Measurements from ENCODE around the gene WFDC2. TPM values are rescaled to one million over a fixed set of nuclear protein-coding genes. Genes with fewer than 3 reads are reported as not detected.
A peak's percentile ranks its signal among the peaks of the same experiment; 100 is the strongest.

The WFDC2 gene
- total RNA-seq, 3 donors from 2014 or later (not counting 1 experiment from before 2014, with no cell fraction given) = not detected

DNA sequence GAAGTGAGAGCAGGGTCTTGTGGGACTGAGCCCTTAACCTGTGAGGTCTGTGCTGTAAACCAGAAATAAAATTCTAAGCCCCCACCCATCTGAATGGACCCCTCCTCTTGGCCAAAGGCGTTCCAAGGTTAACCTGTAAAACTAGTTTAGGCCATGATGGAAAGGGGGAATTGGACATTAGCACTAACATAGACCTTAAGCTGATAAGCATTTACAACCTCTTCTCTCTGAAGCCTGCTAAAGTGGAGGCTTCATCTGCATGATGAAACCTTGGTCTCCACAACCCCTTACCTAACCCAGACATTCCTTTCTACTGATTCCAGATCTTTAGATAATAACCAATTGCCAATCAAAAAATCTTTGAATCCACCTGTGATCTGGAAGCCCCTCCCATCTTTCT, 27.8 kb upstream of the WFDC2 start:
- WGBS (ENCODE audit: insufficient coverage) = 100% methylated on average over 1 of the region's 1 CpG

DNA sequence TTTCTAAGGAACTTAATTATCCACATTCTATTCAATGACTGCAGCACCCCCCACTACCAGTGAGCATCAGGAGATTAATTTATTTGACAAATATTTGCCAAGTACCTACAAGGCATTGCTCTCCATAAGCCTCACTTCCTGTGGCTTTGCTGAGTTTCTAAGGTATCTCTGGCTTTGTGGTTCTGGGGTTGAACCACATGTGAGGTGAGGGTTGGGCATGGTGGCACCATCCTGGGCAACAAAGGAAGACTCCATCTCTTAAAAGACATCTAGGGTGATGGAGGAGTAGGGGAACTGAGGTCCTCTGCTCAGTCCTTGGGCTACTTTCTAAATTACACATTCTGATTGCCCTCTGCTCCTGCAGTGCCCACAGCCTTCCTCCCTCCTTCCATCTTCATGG, 25.5 kb upstream of the WFDC2 start:
- TF ChIP-seq, protein P1, sequence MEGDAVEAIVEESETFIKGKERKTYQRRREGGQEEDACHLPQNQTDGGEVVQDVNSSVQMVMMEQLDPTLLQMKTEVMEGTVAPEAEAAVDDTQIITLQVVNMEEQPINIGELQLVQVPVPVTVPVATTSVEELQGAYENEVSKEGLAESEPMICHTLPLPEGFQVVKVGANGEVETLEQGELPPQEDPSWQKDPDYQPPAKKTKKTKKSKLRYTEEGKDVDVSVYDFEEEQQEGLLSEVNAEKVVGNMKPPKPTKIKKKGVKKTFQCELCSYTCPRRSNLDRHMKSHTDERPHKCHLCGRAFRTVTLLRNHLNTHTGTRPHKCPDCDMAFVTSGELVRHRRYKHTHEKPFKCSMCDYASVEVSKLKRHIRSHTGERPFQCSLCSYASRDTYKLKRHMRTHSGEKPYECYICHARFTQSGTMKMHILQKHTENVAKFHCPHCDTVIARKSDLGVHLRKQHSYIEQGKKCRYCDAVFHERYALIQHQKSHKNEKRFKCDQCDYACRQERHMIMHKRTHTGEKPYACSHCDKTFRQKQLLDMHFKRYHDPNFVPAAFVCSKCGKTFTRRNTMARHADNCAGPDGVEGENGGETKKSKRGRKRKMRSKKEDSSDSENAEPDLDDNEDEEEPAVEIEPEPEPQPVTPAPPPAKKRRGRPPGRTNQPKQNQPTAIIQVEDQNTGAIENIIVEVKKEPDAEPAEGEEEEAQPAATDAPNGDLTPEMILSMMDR (IDR thresholded peaks at IDR 0.05) = no peak
- no peak overlapping the region for H3K27ac Mint-ChIP-seq
- H3K36me3 Mint-ChIP-seq = no peaks in the 10 kb centered on the region
- peaks cover 10% of the 10 kb centered on the region for H3K4me1 ChIP-seq (ENCODE audit: control insufficient read depth, insufficient read depth, low read length)
- H3K27me3 ChIP-seq (ENCODE audit: control insufficient read depth, insufficient read depth, low read length) = peaks cover 3% of the 10 kb centered on the region
- peak in 1 of 2 donors; percentile 63 for DNase-seq
- peaks cover 13% of the 10 kb centered on the region in 2 donors for H3K4me1 Mint-ChIP-seq
- H3K9me3 Mint-ChIP-seq = no peaks in the 10 kb centered on the region
- peaks cover 11% of the 10 kb centered on the region in 2 donors for H3K27me3 Mint-ChIP-seq (ENCODE audit: low read depth in 2 of 2)
- no peak overlapping the region for H3K27ac ChIP-seq (ENCODE audit: low read length)
- H3K4me3 ChIP-seq (ENCODE audit: low read length) = no peak overlapping the region
- H3K36me3 ChIP-seq (ENCODE audit: control insufficient read depth, insufficient read depth, low read length) = no peaks in the 10 kb centered on the region
- peak in 1 of 3 donors; percentile 49 for ATAC-seq
- intact Hi-C loops (cut with micrococcal nuclease) = no loop called here
- H3K9me3 ChIP-seq (ENCODE audit: control insufficient read depth, insufficient read depth, low read length) = no peaks in the 10 kb centered on the region
- H3K4me3 Mint-ChIP-seq = no peak overlapping the region

More for the DNA sequence above, 27.8 kb upstream of the WFDC2 start:
- TF ChIP-seq, protein P1 (IDR thresholded peaks at IDR 0.05) = no peak
- H3K36me3 Mint-ChIP-seq = no peaks in the 10 kb centered on the region
- Histone ChIP-seq H3K27ac (ENCODE audit: low read length) (no peak overlapping the region), H3K36me3 (ENCODE audit: control insufficient read depth, insufficient read depth, low read length) (no peaks in the 10 kb centered on the region), H3K27me3 (ENCODE audit: control insufficient read depth, insufficient read depth, low read length) (peaks cover 3% of the 10 kb centered on the region), H3K4me3 (ENCODE audit: low read length) (no peak overlapping the region), H3K4me1 (ENCODE audit: control insufficient read depth, insufficient read depth, low read length) (peaks cover 16% of the 10 kb centered on the region), H3K9me3 (ENCODE audit: control insufficient read depth, insufficient read depth, low read length) (no peaks in the 10 kb centered on the region)
- H3K27me3 Mint-ChIP-seq (ENCODE audit: low read depth in 2 of 2) = peaks cover 11% of the 10 kb centered on the region in 2 donors
- H3K9me3 Mint-ChIP-seq = no peaks in the 10 kb centered on the region
- no peak overlapping the region for H3K27ac Mint-ChIP-seq
- H3K4me1 Mint-ChIP-seq = peaks cover 13 to 18% of the 10 kb centered on the region in 2 donors
- no peak overlapping the region for H3K4me3 Mint-ChIP-seq
- intact Hi-C loops (cut with micrococcal nuclease) = no loop called here
- DNase-seq (no peak), ATAC-seq (no peak)

DNA sequence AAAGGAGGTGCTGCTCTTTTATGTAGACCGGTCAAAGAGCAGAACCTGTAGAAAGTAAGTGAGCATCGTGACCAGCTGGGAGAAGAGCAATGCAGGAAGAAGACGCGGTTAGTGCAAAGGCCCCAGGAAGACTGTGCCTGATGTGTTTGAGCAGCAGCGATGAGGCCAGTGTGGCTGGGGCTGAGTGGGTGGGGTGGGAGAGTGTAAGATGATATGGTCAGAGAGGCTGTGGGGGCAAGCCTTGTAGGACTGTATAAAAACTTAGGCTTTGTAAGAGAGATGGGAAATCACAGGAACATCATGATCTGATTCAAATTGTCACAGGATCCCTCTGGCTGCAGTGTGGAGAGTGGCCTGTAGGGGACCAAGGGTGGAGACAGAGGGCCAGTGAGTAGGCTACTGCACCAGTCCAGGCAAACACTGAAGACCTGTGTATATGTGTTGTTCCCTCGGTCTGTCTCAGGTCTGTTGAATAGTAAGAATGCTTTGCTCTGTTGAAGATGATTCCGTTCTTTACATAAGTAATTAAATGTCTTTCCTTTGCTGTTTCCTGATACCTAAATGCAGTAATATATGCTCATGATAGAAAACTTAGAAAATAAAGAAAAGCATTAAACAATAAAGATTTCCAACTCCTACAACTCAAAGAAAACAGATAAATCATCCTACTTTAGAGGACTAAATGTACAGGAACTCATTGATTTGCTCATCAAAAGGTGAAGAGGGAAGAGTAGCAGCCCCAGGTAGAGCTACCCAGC, 23.6 kb upstream of the WFDC2 start:
- Mint-ChIP-seq H3K27ac (no peak overlapping the region), H3K4me3 (no peak overlapping the region), H3K9me3 (no peaks in the 10 kb centered on the region), H3K36me3 (no peaks in the 10 kb centered on the region), H3K4me1 (peaks cover 13% of the 10 kb centered on the region in 2 donors), H3K27me3 (ENCODE audit: low read depth in 2 of 2) (peaks cover 11% of the 10 kb centered on the region in 2 donors)
- WGBS (ENCODE audit: insufficient coverage) = 39% methylated on average over 5 of the region's 7 CpGs
- intact Hi-C loops (cut with micrococcal nuclease) = no loop called here
- TF ChIP-seq, protein P1 (IDR thresholded peaks at IDR 0.05) = peak; percentile 47
- no peaks in the 10 kb centered on the region for H3K9me3 ChIP-seq (ENCODE audit: control insufficient read depth, insufficient read depth, low read length)
- no peak overlapping the region for H3K27ac ChIP-seq (ENCODE audit: low read length)
- H3K4me1 ChIP-seq (ENCODE audit: control insufficient read depth, insufficient read depth, low read length) = peaks cover 10% of the 10 kb centered on the region
- H3K27me3 ChIP-seq (ENCODE audit: control insufficient read depth, insufficient read depth, low read length) = peaks cover 3% of the 10 kb centered on the region
- DNase-seq (peak in 1 of 2 donors; percentile 46), ATAC-seq (peak; percentile 60 to 68 (median 67))
- H3K36me3 ChIP-seq (ENCODE audit: control insufficient read depth, insufficient read depth, low read length) = no peaks in the 10 kb centered on the region
- no peak overlapping the region for H3K4me3 ChIP-seq (ENCODE audit: low read length)
